PC-3 (cell line): ENCODE measurements around the gene GSTA2.

Experiments used
- EZH2 ChIP-seq: fragments of 300-600 bp; sonication (generic); IDR thresholded peaks from one replicate; pipeline ENCODE4 v1.6.1; 2017; ENCODE audit warnings: antibody characterized with exemption, mild to moderate bottlenecking, low read length; ENCODE audit not compliant: unreplicated experiment
- EZH2phosphoT487 ChIP-seq: fragments of 300-600 bp; sonication (generic); IDR thresholded peaks from 2 replicates; pipeline ENCODE4 v1.6.1; 2018; ENCODE audit warnings: mild to moderate bottlenecking, antibody characterized with exemption, low read length, borderline replicate concordance
- TF ChIP-seq, protein P1 (sequence below): fragments of 300-600 bp; sonication (generic); conservative IDR thresholded peaks from 2 replicates; pipeline ENCODE4 v1.5.1; 2017; ENCODE audit warnings: antibody characterized with exemption, low read depth, mild to moderate bottlenecking, low read length

DNA sequence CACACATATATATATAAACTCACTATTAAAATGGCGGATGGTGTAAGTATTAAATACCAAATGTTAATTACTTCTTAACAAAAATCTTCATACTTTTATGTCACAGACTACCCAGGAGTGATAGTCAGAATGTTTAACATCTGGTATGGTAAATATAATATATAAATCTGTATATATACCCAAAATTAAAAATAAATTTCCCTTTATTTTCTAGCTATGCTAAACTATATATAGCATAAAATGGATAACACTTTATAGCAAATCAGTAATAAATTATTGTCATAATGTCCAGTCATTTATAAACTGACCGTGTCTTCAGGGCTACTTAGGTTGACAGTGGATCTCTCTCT, 37.1 kb downstream of the GSTA2 start:
- TF ChIP-seq, protein P1, sequence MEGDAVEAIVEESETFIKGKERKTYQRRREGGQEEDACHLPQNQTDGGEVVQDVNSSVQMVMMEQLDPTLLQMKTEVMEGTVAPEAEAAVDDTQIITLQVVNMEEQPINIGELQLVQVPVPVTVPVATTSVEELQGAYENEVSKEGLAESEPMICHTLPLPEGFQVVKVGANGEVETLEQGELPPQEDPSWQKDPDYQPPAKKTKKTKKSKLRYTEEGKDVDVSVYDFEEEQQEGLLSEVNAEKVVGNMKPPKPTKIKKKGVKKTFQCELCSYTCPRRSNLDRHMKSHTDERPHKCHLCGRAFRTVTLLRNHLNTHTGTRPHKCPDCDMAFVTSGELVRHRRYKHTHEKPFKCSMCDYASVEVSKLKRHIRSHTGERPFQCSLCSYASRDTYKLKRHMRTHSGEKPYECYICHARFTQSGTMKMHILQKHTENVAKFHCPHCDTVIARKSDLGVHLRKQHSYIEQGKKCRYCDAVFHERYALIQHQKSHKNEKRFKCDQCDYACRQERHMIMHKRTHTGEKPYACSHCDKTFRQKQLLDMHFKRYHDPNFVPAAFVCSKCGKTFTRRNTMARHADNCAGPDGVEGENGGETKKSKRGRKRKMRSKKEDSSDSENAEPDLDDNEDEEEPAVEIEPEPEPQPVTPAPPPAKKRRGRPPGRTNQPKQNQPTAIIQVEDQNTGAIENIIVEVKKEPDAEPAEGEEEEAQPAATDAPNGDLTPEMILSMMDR, result no peak
- TF ChIP-seq EZH2phosphoT487, result no peak
- TF ChIP-seq EZH2, result no peak
